Esophagus squamous epithelium (tissue), 4 donors: Measurements from ENCODE around the gene GRK6.

Experiments used
- POLR2A ChIP-seq, 4 donors: fragments of 450-650 bp; IDR thresholded peaks; one replicate each; pipeline ENCODE4 v1.6.1; 2017; ENCODE audit warnings: antibody characterized with exemption in 4 of 4, mild to moderate bottlenecking in 4 of 4, moderate library complexity in 3 of 4
- TF ChIP-seq, protein P1 (sequence below), 6 experiments: fragments of 450-650 bp in 4 of 6; fragments of 200-600 bp in 2 of 6; sonication (generic) in 2 of 6; IDR thresholded peaks; one replicate each; pipeline ENCODE4 v1.5.1; 2016 to 2019; ENCODE audit warnings: antibody characterized with exemption in 6 of 6, mild to moderate bottlenecking in 4 of 6, moderate library complexity in 4 of 6

DNA sequence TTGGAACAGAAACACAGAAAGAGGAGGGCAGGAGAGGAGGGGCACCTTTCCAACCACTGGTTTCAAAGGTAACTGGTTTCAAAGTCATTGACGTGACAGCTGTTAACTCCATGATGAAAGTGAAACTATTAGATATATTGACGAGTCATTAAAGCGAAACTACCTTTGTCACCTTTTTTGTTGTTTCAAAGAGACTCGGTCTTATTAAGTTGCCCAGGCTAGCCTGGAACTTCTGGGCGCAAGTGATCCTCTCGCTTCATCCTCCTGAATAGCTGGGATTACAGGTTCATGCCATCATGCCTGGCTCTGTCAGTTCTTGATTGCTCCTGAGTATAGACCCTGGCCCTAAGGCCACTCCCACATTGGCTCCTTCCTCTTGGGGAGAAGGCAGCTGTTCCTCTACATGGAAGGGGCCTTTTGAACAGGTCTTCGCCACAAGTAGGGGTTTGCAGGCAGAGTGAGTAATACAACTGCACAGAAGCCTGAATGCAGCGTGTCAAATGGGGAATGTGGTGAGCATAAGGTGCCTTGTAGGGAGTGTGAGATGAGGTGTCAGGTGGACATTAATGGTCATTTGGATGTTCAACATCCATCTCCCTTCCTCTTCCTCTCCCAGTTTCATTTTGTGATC is 13.8 kb upstream of the GRK6 start:
- TF ChIP-seq, protein P1, sequence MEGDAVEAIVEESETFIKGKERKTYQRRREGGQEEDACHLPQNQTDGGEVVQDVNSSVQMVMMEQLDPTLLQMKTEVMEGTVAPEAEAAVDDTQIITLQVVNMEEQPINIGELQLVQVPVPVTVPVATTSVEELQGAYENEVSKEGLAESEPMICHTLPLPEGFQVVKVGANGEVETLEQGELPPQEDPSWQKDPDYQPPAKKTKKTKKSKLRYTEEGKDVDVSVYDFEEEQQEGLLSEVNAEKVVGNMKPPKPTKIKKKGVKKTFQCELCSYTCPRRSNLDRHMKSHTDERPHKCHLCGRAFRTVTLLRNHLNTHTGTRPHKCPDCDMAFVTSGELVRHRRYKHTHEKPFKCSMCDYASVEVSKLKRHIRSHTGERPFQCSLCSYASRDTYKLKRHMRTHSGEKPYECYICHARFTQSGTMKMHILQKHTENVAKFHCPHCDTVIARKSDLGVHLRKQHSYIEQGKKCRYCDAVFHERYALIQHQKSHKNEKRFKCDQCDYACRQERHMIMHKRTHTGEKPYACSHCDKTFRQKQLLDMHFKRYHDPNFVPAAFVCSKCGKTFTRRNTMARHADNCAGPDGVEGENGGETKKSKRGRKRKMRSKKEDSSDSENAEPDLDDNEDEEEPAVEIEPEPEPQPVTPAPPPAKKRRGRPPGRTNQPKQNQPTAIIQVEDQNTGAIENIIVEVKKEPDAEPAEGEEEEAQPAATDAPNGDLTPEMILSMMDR (IDR thresholded peaks at IDR 0.05) = no peak
- no peak for TF ChIP-seq POLR2A (IDR thresholded peaks at IDR 0.05)
